GM21737 (cell line): Measurements from ENCODE around the gene COG6.

Experiments used
- ATAC-seq: cut with Tn5 transposase; IDR thresholded peaks from one replicate; pipeline ENCODE4 v1.9.1; 2021; ENCODE audit warnings: mild to moderate bottlenecking, moderate library complexity; ENCODE audit not compliant: unreplicated experiment

COG6 gene

DNA sequence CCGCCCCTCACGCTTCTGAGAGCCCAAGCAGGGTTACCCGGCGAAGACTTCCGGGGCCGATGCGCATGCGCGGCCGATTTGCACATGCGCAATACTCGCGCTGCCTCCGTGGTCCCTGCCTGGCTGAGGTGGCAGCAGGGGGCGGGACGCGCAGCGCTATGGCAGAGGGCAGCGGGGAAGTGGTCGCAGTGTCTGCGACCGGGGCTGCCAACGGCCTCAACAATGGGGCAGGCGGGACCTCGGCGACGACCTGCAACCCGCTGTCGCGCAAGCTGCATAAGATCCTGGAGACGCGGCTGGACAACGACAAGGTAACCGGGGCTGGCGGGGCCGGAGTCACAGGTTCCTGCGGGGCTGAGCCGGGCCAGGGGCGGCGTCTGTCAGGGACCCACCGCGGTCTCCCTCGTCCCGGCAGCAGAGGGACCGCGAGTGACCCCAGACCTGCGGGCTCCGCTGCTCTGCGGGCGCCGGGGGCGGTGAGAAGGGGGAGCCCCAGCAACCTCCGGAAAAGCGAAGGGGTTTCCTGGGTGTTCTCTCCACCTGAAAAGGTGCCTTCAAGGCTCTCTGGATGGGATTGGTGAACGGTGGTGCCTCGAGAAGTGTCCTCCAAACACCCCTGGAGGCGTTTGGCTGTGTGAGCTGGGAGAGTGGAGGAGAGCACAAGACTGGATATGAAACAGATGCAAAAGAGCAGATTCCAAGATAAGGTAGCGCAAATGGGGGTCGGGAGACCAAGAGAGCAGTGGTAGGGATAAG, at the start of gene COG6:
Gene COG6, plus strand, starts transcription at position 94 of the 756 bp plus-strand sequence. Its CDS starts 65 bp downstream, at position 159.
- ATAC-seq, result peak; percentile 86

DNA sequence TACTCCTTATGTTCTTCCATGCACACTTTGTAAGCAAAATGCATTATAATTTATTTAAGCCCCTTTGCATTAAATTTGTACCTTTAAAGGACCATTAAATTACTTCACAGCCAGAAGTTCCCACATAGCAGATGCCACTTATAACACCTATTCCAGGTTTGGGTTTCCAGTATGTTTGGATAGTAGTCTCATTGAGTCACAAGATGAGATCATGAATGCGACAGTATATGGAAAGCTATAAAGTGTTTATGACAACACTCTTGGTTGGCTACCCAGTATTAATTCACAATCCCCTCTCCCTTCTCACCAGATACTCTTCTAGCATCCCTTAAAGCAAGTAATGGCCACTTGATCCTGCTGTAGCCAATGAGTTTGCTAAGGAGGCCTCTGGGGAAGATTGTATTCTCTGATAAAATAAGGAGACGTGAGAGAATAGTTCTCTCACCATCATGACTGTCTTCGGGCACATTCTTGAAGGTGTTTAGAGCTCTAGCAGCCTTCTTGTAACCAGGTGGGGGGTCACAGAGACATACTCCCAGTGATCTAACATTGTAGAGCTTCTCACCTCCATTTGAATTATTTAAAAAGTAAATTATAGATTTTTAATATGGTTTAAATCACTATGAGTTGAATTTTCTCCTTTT, 49.7 kb upstream of the COG6 start:
- no peak for ATAC-seq

DNA sequence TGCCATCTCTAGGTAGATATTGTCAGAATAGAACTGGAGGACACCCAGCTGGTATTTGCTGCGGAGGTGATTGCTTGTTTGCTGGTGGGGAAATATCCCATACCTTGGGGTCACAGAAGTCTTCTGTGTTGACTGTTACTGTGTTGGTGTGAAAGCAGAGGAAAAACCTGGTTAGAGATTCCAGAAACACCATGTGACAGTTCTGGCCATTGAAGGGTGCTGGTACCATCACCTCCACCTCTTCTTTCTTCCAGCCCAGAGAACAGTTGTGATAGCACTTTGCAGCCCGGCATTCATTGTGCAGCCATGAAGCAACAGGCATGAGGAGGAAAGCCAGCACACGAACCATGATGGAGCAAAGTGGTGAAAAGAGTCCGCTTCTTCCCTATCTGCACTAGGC, 47.6 kb upstream of the COG6 start:
- ATAC-seq, result no peak

DNA sequence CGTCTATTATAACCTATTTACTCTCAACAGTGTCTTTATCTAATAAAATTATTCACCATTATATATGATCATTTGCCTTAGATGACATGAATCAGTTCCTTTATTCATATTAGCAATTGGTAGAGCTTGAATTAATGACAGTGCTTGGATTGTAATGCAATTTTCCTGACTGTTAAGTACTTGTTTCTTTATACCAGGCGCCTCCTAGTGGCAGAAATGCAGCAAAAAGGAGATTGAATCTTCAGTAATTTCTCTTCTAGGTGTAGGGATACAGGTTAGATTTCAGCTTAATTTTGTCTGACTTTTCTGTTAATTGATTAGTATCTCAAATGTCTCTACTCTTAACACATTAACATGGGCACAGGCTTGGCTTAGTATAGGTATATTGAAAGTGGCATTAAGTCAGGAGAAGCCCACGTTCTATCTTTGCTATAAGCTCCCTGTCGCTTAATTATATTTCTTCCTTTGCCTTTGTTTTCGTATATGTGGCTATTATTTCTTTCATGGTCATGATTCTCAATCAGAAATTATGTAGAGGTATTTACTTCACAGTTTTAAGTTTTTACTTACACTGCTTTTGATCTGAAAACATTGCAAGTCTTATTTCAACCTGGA, 43.3 kb upstream of the COG6 start:
- no peak for ATAC-seq

DNA sequence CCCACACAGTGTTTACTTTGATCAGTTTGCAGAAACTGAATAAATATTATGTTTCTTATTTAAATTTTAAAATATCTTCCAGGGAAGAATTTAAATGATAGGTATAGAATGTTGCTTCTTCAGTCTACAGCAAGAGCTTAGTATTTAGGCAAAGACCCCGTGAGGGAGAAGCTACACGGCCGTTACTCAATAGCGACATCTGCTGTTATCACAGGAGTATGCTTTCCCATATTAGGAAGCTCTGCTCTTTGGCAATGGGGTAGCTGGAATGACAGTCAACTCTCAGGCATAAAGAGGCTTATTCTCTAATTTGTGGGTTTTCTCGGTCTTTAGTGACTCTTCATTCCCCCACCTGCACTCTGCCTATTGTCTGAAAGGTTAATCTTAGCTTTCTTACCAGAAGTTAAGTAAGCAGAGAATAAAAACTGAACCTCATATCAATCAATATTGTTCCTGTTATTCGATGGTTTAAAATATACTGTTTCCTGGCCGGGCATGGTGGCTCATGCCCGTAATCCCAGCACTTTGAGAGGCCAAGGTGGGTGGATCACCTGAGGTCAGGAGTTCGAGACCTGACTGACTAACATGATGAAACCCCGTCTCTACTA, 39.3 kb upstream of the COG6 start:
- ATAC-seq, result no peak

DNA sequence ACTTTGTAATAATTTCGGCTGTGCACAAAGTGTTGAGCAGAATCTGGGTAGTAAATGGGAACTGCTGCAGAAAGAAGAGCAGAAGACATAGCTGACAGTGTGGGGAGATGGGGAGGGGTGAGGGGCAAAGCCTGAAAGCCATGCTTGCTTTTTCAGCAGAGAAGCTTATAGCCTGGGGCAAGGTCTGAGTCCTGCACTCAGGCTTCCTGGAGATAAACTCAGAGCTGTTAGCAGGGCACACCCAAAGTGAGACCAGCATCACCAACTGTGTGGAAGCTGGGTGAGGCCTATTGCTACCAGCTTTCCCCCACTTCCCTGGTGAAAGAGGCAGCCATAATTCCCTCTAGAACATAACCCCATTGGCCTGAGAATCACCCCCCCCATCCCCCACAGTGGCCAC, 36.9 kb upstream of the COG6 start:
- no peak for ATAC-seq

DNA sequence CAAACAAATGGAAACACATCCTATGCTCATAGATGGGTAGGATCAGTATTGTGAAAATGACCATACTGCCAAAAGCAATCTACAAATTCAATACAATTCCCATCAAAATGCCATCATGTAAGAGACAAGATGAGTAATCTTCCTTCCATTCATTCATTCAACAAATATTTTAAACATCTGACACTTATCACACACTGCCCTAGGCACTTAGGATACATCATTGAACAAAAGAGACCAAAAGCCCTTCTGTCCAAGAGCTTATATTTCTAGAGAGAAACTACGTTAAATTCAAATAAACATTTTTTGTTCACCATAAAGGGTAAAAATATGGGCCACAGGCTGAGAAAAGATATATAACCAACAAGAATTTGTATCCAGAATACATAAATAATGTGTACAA, 32.0 kb upstream of the COG6 start:
- ATAC-seq, result no peak

DNA sequence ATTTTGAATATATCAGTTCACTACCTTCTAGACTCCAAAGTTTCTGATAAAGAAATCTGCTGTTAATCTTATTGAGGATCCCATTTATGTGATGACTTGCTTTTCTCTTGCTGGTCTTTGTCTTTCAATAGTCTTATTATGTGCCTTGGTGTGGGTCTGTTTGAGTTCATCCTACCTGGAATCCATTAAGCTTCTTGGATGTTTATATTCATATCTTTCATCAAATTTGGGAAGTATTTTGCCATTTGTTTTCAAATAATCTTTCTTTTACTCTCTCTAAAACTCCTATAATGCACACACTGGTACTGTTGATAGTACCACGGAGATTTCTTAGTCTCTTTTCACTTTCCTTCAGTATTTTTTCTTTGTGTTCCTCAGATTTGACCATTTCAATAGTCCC, 24.2 kb upstream of the COG6 start:
- ATAC-seq, result no peak

DNA sequence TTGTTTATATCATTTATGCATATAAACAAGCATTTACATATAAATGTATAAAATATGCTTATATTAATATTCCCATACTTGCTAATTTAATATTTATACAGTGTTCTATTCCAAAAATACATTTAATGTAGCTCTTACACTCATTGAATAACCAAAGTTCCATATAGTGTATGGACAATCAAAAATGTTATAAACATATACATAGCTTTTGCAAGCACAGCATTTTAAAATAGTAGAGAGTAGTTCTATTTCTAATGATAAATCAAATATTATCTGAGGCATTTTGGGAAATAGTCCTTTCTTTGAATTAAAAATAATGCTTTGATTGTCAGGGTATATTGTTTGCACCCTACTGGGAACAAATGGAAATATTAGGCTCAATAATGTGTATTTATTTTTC, 22.5 kb upstream of the COG6 start:
- ATAC-seq, result no peak

DNA sequence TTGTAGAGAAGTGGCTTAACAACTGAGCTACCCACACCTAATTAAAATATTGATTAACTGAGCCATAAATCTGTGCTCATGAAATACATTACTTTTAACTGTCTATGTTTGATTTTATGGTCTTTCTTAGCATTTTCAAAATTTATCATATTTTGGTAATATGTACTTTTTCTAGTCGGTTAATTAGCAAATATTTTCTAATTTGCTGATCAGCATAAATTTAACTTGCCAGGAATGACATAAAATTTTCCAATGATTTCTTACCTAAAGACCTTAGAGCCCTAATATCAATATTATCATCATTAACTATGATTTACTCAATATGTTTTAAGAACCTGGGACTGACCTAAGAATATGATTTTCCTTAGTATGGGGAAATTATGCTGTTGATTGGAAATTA, 19.9 kb upstream of the COG6 start:
- no peak for ATAC-seq

DNA sequence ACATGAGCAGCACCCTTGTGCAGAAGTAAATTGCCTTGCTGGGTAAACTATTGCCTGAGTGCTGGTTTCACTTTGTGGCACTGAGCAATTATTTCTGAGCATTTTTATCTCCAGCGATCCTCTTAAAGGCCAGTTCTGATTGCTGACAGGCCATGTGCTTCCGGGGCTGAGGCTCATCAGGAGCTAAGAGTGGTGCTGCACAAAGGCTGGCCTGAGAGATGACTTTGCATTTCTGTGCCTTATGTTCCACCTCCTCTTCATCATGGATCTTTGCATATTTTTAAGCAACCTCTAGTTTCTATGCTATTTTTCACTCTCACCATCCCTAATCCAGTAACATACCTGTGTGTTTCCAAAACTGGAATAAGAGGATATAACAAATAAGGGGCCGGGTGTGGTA, 17.6 kb upstream of the COG6 start:
- no peak for ATAC-seq

DNA sequence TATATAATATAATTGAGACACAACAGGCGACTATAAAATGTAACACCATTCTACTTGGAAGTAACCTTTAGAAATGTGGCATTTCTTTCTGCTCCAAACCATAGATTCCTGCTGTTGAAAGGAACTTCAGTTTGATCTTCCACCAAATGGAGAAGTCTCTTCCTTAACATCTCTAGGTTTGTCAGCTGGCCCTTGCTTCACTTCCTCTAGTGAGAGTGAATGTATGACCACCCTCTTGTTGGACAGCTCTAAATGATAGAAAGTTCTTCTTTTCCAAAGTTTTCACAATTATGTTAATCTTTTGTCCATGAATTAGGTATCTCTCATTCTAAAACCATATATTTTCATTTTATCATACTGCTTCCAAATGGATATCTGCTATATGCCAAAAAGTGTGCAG, 13.8 kb upstream of the COG6 start:
- ATAC-seq, result no peak

DNA sequence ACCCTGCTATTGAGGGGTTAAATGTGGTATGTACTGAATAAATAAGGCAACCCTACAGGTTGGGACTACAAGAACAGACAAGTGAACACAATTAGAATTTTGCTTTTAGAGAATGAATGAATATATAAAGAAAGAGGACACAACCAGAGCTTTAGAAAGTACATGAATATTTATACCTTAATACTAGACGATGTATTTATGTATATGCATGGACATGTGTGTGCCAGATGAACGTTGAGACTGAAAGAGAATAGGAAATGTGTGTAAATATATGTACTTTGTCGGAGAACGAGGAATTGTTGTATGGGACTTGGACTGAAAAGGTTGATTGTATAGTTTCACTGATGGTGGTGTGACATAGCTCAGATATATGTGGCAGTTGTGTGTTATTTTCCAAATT, 9.3 kb upstream of the COG6 start:
- ATAC-seq, result no peak

DNA sequence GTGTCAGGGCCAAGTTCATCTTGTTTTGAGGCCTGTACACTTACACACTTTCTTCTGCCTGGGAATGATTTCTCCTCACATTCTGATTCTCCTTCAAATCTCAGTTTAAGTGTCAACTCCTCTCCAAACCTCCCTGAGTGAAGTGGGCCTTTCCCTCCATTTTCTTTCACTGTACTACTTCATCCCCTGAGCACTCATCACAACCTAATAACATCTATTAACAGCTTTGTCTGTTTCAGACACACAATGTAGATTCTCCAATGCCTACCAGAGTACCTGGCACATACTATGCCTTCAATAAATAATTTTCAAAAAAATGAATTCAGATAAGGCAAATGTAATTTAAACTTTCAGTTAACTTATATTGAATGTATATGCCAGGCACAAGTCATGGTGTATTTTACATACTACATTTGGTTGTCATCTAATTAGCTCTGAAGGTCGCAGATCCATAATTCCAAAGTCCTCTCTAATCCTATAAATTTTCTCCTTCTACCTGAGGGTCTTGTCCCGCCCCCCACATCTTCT, 357 bp upstream of the COG6 start:
- peak; percentile 1 for ATAC-seq

DNA sequence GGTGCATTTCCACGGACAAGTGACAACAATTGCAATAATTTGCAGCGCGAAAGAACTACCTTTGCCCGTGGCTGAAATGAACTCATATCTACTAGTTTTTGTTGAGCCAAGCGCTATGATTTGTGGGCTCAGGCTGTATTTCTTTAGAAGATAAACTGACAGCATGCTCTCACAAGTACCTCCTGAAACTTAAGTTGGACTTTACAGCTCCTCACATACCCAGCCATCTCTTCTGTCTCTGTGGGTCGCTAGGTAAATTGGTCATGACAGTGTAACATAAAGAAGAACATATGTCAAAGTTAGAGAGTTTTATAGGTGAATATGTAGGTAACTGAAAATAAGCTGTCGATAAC, 839 bp downstream of the COG6 start:
- ATAC-seq, result peak; percentile 24

DNA sequence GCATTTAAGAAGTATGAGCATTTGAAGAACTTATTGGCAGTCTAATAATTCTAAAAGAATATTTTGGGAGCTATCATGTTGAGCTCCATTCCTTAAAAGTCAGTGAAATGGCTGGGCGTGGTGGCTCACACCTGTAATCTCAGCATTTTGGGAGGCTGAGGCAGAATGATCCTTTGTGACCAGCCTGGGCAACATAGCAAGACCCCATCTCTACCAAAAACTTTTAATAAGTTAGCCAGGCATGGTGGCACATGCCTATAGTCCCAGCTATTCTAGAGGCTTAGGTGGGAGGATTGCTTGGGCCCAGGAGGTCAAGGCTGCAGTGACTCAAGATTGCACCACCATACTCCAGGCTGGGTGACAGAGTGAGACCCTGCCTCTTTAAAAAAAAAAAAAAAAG, 8.0 kb downstream of the COG6 start:
- no peak for ATAC-seq

DNA sequence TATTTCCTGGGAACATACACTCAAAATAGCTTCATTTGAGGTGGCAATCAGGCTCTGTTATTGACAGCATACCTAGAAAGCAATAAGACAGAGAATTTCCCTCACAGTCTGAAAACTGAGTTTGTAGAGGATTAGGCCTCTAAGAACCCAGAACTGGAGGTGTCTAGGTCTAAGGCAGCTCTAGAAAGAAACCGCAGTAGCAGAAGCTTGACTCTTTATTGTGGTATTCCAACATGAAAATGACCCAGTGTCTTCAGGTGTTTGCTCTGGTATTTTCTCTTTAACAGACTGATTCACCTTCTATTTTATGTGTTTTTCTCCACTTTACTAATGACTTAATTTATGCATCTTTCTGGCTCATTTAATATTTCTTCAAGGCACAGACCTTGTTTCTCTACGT, 8.5 kb downstream of the COG6 start:
- no peak for ATAC-seq

DNA sequence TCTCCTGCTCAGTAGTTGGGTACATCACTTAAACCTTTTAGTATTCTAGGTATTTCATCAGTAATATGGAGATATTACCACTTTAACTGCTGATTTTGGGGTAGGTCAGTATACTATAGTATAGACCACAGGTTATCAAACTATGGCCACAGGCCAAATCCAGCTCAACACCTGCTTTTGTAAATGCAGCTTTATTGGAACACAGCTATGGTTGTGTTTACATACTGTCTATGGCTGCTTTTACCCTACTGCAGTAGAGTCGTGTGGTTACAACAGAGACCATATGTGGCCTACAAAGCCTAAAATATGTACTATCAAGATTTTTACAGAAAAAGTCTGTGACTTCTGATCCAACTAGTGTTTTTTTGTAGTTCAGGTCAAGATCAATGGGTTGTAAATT, 10.3 kb downstream of the COG6 start:
- ATAC-seq, result no peak

DNA sequence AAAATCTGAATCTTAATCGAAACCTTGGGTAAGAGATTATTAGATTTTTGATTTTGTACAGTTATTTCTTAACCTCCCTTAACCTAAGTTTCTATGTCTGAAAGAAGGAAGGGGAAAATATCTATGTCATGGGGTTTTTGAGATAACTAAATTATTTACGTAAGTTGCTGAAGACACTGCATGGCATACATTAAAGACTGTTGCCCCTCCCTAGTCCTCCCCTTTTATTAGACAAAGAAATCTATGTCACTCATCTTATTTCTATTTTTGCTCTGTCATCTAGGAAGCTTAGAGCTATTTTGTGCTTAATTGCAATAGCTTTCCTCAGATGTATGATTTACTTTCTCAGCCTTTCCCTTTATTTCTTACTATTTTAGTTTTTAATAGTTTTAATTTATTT, 15.0 kb downstream of the COG6 start:
- ATAC-seq, result no peak

DNA sequence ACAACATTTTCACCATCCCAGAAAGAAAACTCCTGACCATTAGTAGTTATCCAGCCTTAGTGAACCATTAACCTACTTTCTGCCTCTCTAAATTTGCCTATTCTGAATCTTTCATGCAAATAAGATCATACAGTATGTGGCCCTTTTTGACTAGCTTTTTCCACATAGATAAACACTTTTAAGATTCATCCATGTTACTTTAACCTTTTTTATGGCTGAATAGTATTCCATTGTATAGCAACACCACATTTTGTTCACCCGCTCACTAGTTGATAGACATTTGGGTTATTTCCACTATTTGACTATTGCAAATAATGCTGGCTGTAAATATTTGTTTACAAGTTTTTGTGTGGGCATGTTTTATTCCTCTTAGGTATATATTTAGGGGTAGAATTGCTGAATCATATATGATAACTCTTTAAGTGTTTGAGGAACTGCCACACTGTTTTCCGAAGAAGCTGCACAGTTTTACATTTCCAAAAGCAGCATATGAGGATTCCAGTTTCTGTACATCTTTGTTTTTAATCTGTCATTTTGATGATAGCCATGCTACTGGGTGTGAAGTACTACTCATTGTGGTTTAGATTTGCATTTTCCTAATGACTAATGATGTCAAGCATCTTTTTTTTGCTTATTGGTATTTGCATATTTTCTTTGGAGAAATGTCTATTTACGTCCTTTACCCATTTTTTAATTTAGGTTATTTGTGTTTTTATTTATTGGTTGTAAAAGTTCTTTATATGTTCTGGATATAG, 17.1 kb downstream of the COG6 start:
- no peak for ATAC-seq

DNA sequence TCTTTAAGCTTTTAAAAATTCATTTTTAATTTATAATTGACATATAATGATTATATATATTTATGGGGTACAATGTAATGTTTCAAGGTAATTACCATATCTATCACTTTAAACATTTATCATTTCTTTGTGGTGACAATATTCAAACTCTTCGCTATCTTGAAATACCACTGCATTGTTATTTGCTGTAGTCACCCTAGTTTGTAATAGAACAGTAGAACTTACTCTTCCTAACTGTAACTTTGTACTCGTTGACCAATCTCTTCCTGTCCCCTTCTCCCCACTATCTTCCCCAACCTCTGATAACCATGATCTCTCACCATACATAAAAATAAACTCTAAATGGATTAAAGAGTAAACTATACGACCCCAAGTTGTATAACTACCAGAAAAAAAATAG, 20.4 kb downstream of the COG6 start:
- ATAC-seq, result no peak
